Inferior parietal cortex (tissue), 1 donor: ENCODE data around the gene POLK.
"Not testable (repeated sequence)": the region's sequence is repeated elsewhere in the genome, so short reads cannot be mapped to it uniquely, and the experiment has no call there.

Source experiments
- DNase-seq: peaks from one replicate; pipeline ENCODE4 v3.0.0-alpha.2; 2016; ENCODE audit errors: extremely low spot score

POLK gene

GRCh38 chr5:75610201-75610600 lies 98.5 kb downstream of the POLK start:
- DNase-seq: no peak

GRCh38 chr5:75610859-75611310 lies 99.2 kb downstream of the POLK start:
- not testable (repeated sequence) for DNase-seq

GRCh38 chr5:75611311-75612225 lies 99.9 kb downstream of the POLK start, which contains the start of gene ANKDD1B:
Gene ANKDD1B, plus strand, starts transcription at chr5:75611453. Its CDS starts 182 bp downstream, at chr5:75611635.
- no peak for DNase-seq

- no peak for DNase-seq
These were observed 100.5 kb downstream of the POLK start for GRCh38 chr5:75612226-75612569.

- no peak for DNase-seq
These were observed 101.2 kb downstream of the POLK start for GRCh38 chr5:75612901-75613300.

GRCh38 chr5:75614176-75614575 lies 102.5 kb downstream of the POLK start:
- DNase-seq: no peak

GRCh38 chr5:75616371-75616881 lies 104.7 kb downstream of the POLK start:
- no peak for DNase-seq

- no peak for DNase-seq
These were observed 105.4 kb downstream of the POLK start for GRCh38 chr5:75616971-75617621.

- no peak for DNase-seq
These were observed 106.2 kb downstream of the POLK start for GRCh38 chr5:75617736-75618352.

GRCh38 chr5:75620184-75620959 lies 108.7 kb downstream of the POLK start:
- DNase-seq: no peak

- no peak for DNase-seq
These were observed 110.9 kb downstream of the POLK start for GRCh38 chr5:75622564-75622963.

GRCh38 chr5:75623846-75624245 lies 112.2 kb downstream of the POLK start:
- DNase-seq: no peak

GRCh38 chr5:75626959-75627358 lies 115.3 kb downstream of the POLK start:
- no peak for DNase-seq

GRCh38 chr5:75627801-75628200 lies 116.1 kb downstream of the POLK start:
- no peak for DNase-seq

- DNase-seq: no peak
These were observed 119.2 kb downstream of the POLK start for GRCh38 chr5:75630875-75631274.

- no peak for DNase-seq
These were observed 120.6 kb downstream of the POLK start for GRCh38 chr5:75632321-75632720.

- DNase-seq: no peak
These were observed 126.3 kb downstream of the POLK start for GRCh38 chr5:75637949-75638348.

- no peak for DNase-seq
These were observed 128.0 kb downstream of the POLK start for GRCh38 chr5:75639535-75640311.

- no peak for DNase-seq
These were observed 128.7 kb downstream of the POLK start for GRCh38 chr5:75640395-75640794.

GRCh38 chr5:75640826-75641225 lies 129.1 kb downstream of the POLK start:
- no peak for DNase-seq

- DNase-seq: no peak
These were observed 137.0 kb downstream of the POLK start for GRCh38 chr5:75648712-75649111.
